ENCODE results near the gene ALOX12B.

ALOX12B gene

DNA sequence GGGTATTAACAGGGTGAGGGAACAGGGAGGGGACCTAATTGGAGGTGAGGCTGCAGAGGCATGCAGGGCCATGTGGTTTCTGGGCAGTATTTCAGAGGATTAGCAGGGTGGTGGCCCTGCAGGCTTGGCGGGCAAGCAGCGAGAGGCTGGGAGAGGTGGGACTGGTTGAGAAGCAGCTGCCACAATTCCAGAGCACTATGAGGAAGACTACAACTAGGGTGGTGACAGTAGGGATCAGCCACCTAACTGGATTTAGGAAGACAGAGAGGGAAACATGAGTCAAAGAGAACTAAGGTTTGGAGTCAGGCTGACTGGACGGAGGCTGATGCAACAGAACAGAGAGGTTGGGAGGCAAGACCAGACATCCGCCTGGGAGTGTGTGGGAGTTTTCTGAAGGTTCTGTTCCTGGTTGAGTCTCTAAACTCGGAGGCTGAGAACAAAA lies 18.5 kb upstream of the ALOX12B start:
- H3K4me3 ChIP-seq (ENCODE audit: low read depth, low read length), result no peak overlapping the region
- TF ChIP-seq, protein P1, sequence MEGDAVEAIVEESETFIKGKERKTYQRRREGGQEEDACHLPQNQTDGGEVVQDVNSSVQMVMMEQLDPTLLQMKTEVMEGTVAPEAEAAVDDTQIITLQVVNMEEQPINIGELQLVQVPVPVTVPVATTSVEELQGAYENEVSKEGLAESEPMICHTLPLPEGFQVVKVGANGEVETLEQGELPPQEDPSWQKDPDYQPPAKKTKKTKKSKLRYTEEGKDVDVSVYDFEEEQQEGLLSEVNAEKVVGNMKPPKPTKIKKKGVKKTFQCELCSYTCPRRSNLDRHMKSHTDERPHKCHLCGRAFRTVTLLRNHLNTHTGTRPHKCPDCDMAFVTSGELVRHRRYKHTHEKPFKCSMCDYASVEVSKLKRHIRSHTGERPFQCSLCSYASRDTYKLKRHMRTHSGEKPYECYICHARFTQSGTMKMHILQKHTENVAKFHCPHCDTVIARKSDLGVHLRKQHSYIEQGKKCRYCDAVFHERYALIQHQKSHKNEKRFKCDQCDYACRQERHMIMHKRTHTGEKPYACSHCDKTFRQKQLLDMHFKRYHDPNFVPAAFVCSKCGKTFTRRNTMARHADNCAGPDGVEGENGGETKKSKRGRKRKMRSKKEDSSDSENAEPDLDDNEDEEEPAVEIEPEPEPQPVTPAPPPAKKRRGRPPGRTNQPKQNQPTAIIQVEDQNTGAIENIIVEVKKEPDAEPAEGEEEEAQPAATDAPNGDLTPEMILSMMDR (IDR thresholded peaks at IDR 0.05; ENCODE audit: low read depth, low read length), result no peak

DNA sequence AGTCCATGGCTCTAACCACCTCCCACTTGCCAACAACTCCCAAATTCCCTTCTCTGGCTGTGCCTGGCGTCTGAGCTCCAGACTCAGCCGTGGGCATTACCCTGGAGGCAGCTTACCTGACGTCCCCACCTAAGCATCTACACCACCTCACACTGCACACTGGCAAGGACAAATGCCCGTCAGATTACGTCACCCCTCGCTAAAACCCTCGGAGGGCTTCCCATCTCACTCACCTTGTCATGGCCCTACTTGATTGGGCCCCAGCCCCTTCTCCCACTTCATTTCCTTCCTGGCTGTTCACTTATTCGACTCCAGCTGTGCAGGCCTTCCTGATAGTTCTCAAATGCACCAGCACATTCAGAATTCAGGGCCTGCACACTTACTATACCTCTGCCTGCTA lies 17.4 kb upstream of the ALOX12B start:
- TF ChIP-seq, protein P1 (IDR thresholded peaks at IDR 0.05; ENCODE audit: low read depth, low read length), result no peak
- no peak overlapping the region for H3K4me3 ChIP-seq (ENCODE audit: low read depth, low read length)

DNA sequence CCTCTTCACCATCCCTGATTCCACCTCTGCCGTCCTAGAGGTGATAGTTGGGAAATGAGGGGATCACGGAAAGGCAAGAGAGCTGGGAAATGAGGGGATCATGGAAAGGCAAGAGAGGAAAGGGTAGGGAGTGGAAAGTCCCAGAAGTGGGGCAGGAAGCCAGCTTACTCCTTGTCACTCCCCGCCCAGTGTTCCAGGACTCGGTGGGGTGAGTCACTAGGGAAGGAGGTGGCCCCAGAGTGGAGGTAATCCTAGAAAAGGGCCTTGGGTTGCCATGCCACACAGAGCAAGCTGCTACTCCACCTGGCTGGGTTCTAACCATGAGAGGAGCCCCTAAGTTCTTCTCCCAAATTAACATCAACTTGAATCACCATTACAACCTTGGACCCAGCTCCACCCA lies 16.0 kb upstream of the ALOX12B start:
- TF ChIP-seq, protein P1 (IDR thresholded peaks at IDR 0.05; ENCODE audit: low read depth, low read length), result no peak
- H3K4me3 ChIP-seq (ENCODE audit: low read depth, low read length), result no peak overlapping the region

DNA sequence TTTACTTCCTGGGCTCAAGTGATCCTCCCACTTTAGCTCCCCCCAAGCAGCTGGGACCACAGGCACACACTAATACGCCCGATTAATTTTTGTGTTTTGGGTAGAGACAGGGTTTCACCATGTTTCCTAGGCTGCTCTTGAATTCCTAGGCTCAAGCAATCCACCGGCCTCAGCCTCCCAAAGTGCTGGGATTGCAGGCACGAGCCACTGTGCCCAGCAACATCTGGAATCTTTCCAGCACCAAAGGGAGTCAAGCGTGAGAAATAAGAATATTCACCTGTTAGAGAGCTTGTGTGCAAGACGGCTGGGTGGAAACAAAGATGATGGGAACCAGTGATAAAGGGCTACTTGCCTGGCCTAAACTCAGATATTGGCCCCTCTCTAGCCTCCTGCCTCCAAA lies 14.2 kb upstream of the ALOX12B start:
- H3K4me3 ChIP-seq (ENCODE audit: low read depth, low read length), result no peak overlapping the region
- TF ChIP-seq, protein P1 (IDR thresholded peaks at IDR 0.05; ENCODE audit: low read depth, low read length), result no peak

DNA sequence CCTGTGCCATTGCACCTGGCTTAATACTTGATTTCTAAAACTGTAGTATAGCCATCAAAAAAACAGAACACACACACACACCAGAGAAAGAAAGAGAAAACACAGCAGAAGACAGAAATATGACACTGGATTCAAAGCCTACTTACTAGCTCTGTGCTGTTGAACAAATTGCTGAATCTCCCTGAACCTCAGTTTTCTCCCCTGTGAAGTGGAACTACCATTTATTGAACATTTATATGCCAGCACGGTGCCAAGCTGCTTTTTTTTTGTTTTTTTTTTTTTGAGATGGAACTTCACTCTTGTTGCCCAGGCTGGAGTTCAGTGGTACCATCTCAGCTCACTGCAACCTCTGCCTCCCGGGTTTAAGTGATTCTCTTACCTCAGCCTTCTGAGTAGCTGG lies 13.2 kb upstream of the ALOX12B start:
- TF ChIP-seq, protein P1 (IDR thresholded peaks at IDR 0.05; ENCODE audit: low read depth, low read length), result no peak
- H3K4me3 ChIP-seq (ENCODE audit: low read depth, low read length), result no peak overlapping the region

DNA sequence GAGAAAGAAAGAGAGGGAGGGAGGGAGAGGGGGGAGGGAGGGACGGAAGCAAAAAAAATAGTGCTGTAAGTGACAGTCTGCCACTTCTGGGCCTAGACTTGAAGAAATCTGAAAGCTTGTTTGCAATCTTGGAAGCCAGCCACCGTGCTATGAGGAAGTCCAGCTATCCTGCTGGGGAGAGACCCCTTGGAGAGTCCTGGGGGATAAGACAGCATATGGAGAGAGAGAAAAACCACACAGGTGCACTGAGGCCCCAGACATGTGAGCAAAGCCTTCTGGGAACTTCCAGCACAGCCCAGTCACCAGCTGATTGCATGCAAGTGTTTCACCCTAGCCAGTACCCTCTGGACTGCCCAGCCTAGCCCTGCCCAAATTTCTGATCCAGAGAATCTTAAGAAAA lies 12.6 kb upstream of the ALOX12B start:
- TF ChIP-seq, protein P1 (IDR thresholded peaks at IDR 0.05; ENCODE audit: low read depth, low read length), result no peak
- no peak overlapping the region for H3K4me3 ChIP-seq (ENCODE audit: low read depth, low read length)

DNA sequence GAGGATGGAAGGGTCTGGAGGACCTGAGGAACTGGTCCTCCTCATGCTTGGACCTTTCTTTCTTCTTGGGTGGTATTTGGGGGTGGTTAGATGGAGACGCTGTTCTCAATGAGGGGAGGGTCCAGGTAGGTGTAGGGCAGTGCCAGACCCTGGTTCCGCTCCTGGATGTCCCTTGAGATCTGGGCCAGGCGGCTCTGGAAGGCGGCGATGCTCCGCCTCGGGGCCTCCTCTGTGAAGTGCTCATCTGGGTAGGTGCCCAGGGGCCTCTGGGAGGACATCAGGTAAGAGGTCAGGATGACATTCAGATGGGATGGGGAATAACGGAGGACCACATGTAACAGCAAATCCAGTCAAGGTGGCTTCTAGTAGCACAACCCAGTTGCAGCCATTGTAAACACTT lies 9.0 kb upstream of the ALOX12B start:
- TF ChIP-seq, protein P1 (IDR thresholded peaks at IDR 0.05; ENCODE audit: low read depth, low read length), result no peak
- H3K4me3 ChIP-seq (ENCODE audit: low read depth, low read length), result no peak overlapping the region

Measured in WI38 (cell line).